PC-3 (cell line): ENCODE results near the gene CAPRIN2.

Experiments used
- EZH2phosphoT487 ChIP-seq: fragments of 300-600 bp; sonication (generic); IDR thresholded peaks from 2 replicates; pipeline ENCODE4 v1.6.1; 2018; ENCODE audit warnings: mild to moderate bottlenecking, antibody characterized with exemption, low read length, borderline replicate concordance
- TF ChIP-seq, protein P1 (sequence below): fragments of 300-600 bp; sonication (generic); conservative IDR thresholded peaks from 2 replicates; pipeline ENCODE4 v1.5.1; 2017; ENCODE audit warnings: antibody characterized with exemption, low read depth, mild to moderate bottlenecking, low read length

DNA sequence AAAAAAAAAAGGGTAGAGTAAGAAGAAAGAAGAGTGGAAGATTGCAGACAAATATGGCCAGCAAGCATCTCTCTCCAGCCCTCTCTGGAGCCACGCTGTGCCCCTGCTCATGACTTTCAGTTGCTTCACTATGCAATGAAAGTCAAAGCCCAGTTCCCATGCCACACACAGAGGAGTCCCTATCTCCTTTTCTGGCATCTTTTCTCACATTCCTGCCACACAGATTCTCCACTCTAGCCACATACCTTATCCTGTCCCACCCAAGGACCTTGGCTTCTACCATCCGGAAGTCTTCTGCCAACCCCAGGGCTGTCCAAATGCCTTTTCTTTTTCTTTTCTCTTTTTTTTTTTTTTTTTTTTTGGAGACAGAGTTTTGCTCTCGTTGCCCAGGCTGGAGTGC lies 39.3 kb upstream of the CAPRIN2 start:
- TF ChIP-seq, protein P1, sequence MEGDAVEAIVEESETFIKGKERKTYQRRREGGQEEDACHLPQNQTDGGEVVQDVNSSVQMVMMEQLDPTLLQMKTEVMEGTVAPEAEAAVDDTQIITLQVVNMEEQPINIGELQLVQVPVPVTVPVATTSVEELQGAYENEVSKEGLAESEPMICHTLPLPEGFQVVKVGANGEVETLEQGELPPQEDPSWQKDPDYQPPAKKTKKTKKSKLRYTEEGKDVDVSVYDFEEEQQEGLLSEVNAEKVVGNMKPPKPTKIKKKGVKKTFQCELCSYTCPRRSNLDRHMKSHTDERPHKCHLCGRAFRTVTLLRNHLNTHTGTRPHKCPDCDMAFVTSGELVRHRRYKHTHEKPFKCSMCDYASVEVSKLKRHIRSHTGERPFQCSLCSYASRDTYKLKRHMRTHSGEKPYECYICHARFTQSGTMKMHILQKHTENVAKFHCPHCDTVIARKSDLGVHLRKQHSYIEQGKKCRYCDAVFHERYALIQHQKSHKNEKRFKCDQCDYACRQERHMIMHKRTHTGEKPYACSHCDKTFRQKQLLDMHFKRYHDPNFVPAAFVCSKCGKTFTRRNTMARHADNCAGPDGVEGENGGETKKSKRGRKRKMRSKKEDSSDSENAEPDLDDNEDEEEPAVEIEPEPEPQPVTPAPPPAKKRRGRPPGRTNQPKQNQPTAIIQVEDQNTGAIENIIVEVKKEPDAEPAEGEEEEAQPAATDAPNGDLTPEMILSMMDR = no peak
- no peak for TF ChIP-seq EZH2phosphoT487
